Endothelial cell (in vitro differentiated cells): ENCODE data around the gene FAM221B. TPM values are rescaled to one million over a fixed set of nuclear protein-coding genes. Genes with fewer than 3 reads are reported as not detected.

Experiments
- DNase-seq: peaks from one replicate; pipeline ENCODE4 v3.0.0; 2021; ENCODE audit warnings: low spot score
- H3K27ac Mint-ChIP-seq: one replicate; pipeline ENCODE4 v1.8.0; 2021; ENCODE audit warnings: mixed read lengths, inconsistent platforms; ENCODE audit not compliant: unreplicated experiment
- H3K27me3 Mint-ChIP-seq: one replicate; pipeline ENCODE4 v1.8.0; 2021; ENCODE audit warnings: mild to moderate bottlenecking, moderate library complexity, mixed read lengths, inconsistent platforms; ENCODE audit not compliant: unreplicated experiment
- H3K36me3 Mint-ChIP-seq: one replicate; pipeline ENCODE4 v1.8.0; 2021; ENCODE audit warnings: mild to moderate bottlenecking, low read depth, mixed read lengths, inconsistent platforms; ENCODE audit not compliant: unreplicated experiment
- H3K4me1 Mint-ChIP-seq: one replicate; pipeline ENCODE4 v1.8.0; 2021; ENCODE audit warnings: mild to moderate bottlenecking, mixed read lengths, inconsistent platforms; ENCODE audit not compliant: unreplicated experiment
- H3K4me3 Mint-ChIP-seq: one replicate; pipeline ENCODE4 v1.8.0; 2021; ENCODE audit warnings: mild to moderate bottlenecking, mixed read lengths, inconsistent platforms; ENCODE audit not compliant: unreplicated experiment
- H3K9me3 Mint-ChIP-seq: one replicate; pipeline ENCODE4 v1.8.0; 2021; ENCODE audit warnings: mixed read lengths, inconsistent platforms; ENCODE audit not compliant: unreplicated experiment
- CTCF ChIP-seq: fragments of 200-600 bp; sonication (generic); IDR thresholded peaks from one replicate; pipeline ENCODE4 v1.5.0; 2021; ENCODE audit warnings: antibody characterized with exemption; ENCODE audit not compliant: unreplicated experiment
- total RNA-seq: library from RNA; stranded (reverse); fragmentation: NEBNext Ultra II Directional; extraction: Animal tissue kit (Norgen Biotek cat#: 25700); gene quantifications from one replicate; pipeline ENCODE4 v1.2.1, GENCODE V29; 2021; ENCODE audit not compliant: unreplicated experiment

Gene FAM221B
- total RNA-seq, 1 donor from 2014 or later = not detected

DNA sequence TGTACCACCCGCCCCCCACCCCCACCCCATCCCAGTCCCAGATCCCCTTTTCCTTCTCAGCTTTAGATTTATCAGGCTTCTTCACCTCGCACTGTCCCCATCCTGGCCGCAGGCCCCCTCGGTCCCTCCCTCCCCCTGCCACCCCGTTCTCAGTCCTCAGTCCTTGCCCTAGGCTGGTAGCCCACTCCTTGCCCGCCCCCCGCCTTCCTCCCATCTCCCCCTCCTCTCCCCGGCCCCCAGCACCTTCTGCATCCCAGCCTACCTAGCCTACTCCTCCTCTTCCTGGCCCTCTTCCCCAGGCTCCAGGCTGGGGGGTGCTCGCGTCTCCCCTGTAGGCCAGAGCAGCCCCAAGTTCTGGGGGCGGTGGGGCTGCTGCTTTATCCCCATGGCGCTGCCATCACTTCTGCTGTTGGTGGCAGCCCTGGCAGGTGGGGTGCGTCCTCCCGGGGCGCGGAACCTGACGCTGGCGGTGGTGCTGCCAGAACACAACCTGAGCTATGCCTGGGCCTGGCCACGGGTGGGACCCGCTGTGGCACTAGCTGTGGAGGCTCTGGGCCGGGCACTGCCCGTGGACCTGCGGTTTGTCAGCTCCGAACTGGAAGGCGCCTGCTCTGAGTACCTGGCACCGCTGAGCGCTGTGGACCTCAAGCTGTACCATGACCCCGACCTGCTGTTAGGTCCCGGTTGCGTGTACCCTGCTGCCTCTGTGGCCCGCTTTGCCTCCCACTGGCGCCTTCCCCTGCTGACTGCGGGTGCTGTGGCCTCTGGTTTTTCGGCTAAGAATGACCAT, 36.3 kb downstream of the FAM221B start:
- H3K27ac Mint-ChIP-seq = no peak overlapping the region
- H3K9me3 Mint-ChIP-seq = no peaks in the 10 kb centered on the region
- peaks cover 12% of the 10 kb centered on the region for H3K27me3 Mint-ChIP-seq
- no peak for TF ChIP-seq CTCF
- H3K36me3 Mint-ChIP-seq = peaks cover 5% of the 10 kb centered on the region
- peaks cover 37% of the 10 kb centered on the region for H3K4me1 Mint-ChIP-seq
- no peak for DNase-seq
- H3K4me3 Mint-ChIP-seq = no peak overlapping the region

DNA sequence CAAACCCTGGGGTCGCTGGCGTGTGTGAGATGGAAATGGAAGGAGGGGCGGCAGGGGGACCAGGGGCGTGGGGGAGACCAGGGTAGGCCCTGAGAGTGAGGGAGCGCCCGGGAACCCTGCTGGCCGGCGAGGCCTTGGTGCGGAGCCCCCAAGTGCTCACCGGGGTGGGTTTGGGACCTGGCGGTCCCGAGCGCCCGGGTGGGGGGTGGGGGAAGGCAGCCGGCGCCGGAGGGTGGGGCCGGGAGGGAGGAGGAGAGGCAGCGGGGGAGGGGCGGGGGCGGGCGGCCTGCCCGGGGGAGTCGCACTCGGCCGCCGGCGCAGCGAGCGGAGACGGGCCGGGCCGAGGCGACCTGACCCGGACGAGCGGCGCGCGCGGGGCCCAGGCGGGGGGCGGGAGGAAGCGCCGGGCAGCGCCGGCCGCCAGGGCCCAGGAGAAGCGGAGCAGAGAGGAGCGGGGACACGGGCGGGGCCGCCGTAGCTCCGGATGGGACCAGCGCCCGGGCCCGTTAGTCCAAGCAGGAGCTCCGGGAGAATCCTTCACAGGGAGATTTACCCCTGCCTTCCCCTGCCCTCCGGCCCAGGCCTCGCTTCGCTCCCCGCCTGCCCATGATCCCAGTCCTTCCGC, 37.1 kb downstream of the FAM221B start, which contains the start of gene NPR2:
Gene NPR2, plus strand, starts transcription at position 295 of the 625 bp plus-strand sequence. CDS start 818 bp downstream, outside the sequence.
- TF ChIP-seq CTCF = no peak
- H3K4me3 Mint-ChIP-seq = peak within 1 kb of the TSS; percentile 86
- peak; percentile 31 for DNase-seq
- H3K4me1 Mint-ChIP-seq = peaks cover 37% of the 10 kb centered on the region
- H3K27ac Mint-ChIP-seq = peak within 1 kb of the TSS; percentile 83
- H3K9me3 Mint-ChIP-seq = no peaks in the 10 kb centered on the region
- peaks cover 12% of the 10 kb centered on the region for H3K27me3 Mint-ChIP-seq
- H3K36me3 Mint-ChIP-seq = peaks cover 8% of the 10 kb centered on the region

- peaks cover 14% of the 10 kb centered on the region for H3K27me3 Mint-ChIP-seq
- peaks cover 11% of the 10 kb centered on the region for H3K36me3 Mint-ChIP-seq
- peak overlapping the region; percentile 86 for H3K4me3 Mint-ChIP-seq
These were observed 37.9 kb downstream of the FAM221B start for GRCh38 chr9:35790385-35791296.

GRCh38 chr9:35790025-35790384, 38.5 kb downstream of the FAM221B start:
- DNase-seq = no peak
- H3K27ac Mint-ChIP-seq = no peak overlapping the region
- peaks cover 14% of the 10 kb centered on the region for H3K27me3 Mint-ChIP-seq
- peaks cover 11% of the 10 kb centered on the region for H3K36me3 Mint-ChIP-seq
- TF ChIP-seq CTCF = no peak
- no peak overlapping the region for H3K4me3 Mint-ChIP-seq
- peaks cover 30% of the 10 kb centered on the region for H3K4me1 Mint-ChIP-seq
- no peaks in the 10 kb centered on the region for H3K9me3 Mint-ChIP-seq

More at GRCh38 chr9:35790385-35791296, 37.9 kb downstream of the FAM221B start:
- Mint-ChIP-seq H3K4me1 (peaks cover 37% of the 10 kb centered on the region), H3K9me3 (no peaks in the 10 kb centered on the region), H3K27ac (peak overlapping the region; percentile 83)
- peak; percentile 72 for DNase-seq
- TF ChIP-seq CTCF = peak; percentile 85
